IMR-90 (cell line): ENCODE measurements around the gene OLFML1. TPM values are rescaled to one million over a fixed set of nuclear protein-coding genes. Genes with fewer than 3 reads are reported as not detected.

Experiments
- ATAC-seq: fragments of 200-7000 bp; cut with Tn5 transposase; 2 replicates; pipeline ENCODE4 v1.9.1; 2020; ENCODE audit warnings: low read depth, mild to moderate bottlenecking, moderate library complexity
- BruUV-seq: library from RNA; stranded (reverse); fragments of 400-500 nt; replicated peaks from 2 replicates; lab custom pipeline; 2021; lab: Mats Ljungman, UMichigan
- CTCF ChIA-PET: fragments of 300-600 bp; formaldehyde crosslinking; extraction: SDS; loops from one replicate; lab custom pipeline; 2021; ENCODE audit warnings: antibody characterized with exemption; lab: Yijun Ruan, JAX
- POLR2A ChIA-PET: fragments of 300-600 bp; sonication (Branson Sonifier 250); formaldehyde crosslinking; loops from one replicate; lab custom pipeline; 2022; ENCODE audit warnings: antibody characterized with exemption; ENCODE audit not compliant: unreplicated experiment; lab: Charles Lee
- DNase-seq: peaks from one replicate; pipeline ENCODE4 v3.0.0; 2013
- H2AFZ ChIP-seq: replicated peaks from 2 replicates; pipeline ENCODE3; 2013; ENCODE audit warnings: low read length, mild to moderate bottlenecking; ENCODE audit not compliant: poor library complexity
- H2AK5ac ChIP-seq: 2 replicates; pipeline ENCODE4 v1.6.1; 2013; ENCODE audit warnings: low read depth, low read length, inconsistent platforms
- H2AK9ac ChIP-seq: replicated peaks from 2 replicates; pipeline ENCODE3; 2013; ENCODE audit warnings: mild to moderate bottlenecking, low read depth, low read length, moderate library complexity; ENCODE audit not compliant: poor library complexity
- H2BK120ac ChIP-seq: 2 replicates; pipeline ENCODE4 v1.6.1; 2013; ENCODE audit warnings: low read depth, low read length, inconsistent platforms
- H2BK15ac ChIP-seq: 3 replicates; pipeline ENCODE4 v1.6.1; 2013; ENCODE audit warnings: low read depth, low read length, inconsistent platforms
- H2BK20ac ChIP-seq: 2 replicates; pipeline ENCODE4 v1.6.1; 2013; ENCODE audit warnings: low read depth, mild to moderate bottlenecking, inconsistent platforms, low read length, moderate library complexity
- H2BK5ac ChIP-seq: 2 replicates; pipeline ENCODE4 v1.6.1; 2013; ENCODE audit warnings: mild to moderate bottlenecking, low read depth, low read length, inconsistent platforms; ENCODE audit not compliant: poor library complexity, severe bottlenecking
- H3K14ac ChIP-seq: replicated peaks from 2 replicates; pipeline ENCODE4 v1.6.1; 2013; ENCODE audit warnings: low read depth, low read length, inconsistent platforms
- H3K18ac ChIP-seq: 2 replicates; pipeline ENCODE4 v1.6.1; 2013; ENCODE audit warnings: low read depth, low read length, control low read depth
- H3K23ac ChIP-seq: 2 replicates; pipeline ENCODE4 v1.6.1; 2013; ENCODE audit warnings: low read depth, low read length, inconsistent platforms
- H3K27ac ChIP-seq: 2 replicates; pipeline ENCODE4 v1.5.1; 2013; ENCODE audit warnings: mild to moderate bottlenecking, control low read depth, low read length; ENCODE audit not compliant: insufficient read depth
- H3K27me3 ChIP-seq: 2 replicates; pipeline ENCODE4 v1.6.1; 2013; ENCODE audit warnings: low read length; ENCODE audit not compliant: control insufficient read depth, insufficient read depth
- H3K36me3 ChIP-seq: 2 replicates; pipeline ENCODE4 v1.6.1; 2013; ENCODE audit warnings: low read length, mixed read lengths; ENCODE audit not compliant: control insufficient read depth, insufficient read depth
- H3K4ac ChIP-seq: 2 replicates; pipeline ENCODE4 v1.6.1; 2013; ENCODE audit warnings: low read depth, low read length, inconsistent platforms
- H3K4me1 ChIP-seq: 2 replicates; pipeline ENCODE4 v1.6.1; 2013; ENCODE audit warnings: low read length, mixed read lengths; ENCODE audit not compliant: control insufficient read depth, insufficient read depth
- H3K4me2 ChIP-seq: 2 replicates; pipeline ENCODE4 v1.6.1; 2013; ENCODE audit warnings: low read depth, mild to moderate bottlenecking, control low read depth, low read length, moderate library complexity
- H3K4me3 ChIP-seq: 2 replicates; pipeline ENCODE4 v1.5.1; 2013; ENCODE audit warnings: low read depth, mild to moderate bottlenecking, control low read depth, low read length, moderate library complexity; ENCODE audit not compliant: insufficient read depth
- H3K56ac ChIP-seq: 2 replicates; pipeline ENCODE4 v1.6.1; 2013; ENCODE audit warnings: low read length, inconsistent platforms; ENCODE audit not compliant: insufficient read depth; ENCODE audit errors: extremely low read depth
- H3K79me1 ChIP-seq, 2 experiments: 2 replicates each; pipeline ENCODE4 v1.6.1; 2013; ENCODE audit warnings: low read length in 2 of 2, inconsistent platforms in 1 of 2, low read depth in 1 of 2
- H3K9ac ChIP-seq: 2 replicates; pipeline ENCODE4 v1.6.1; 2013; ENCODE audit warnings: low read depth, low read length, control low read depth
- H3K9me1 ChIP-seq: 2 replicates; pipeline ENCODE4 v1.6.1; 2013; ENCODE audit warnings: low read length, inconsistent platforms; ENCODE audit not compliant: insufficient read depth
- H3K9me3 ChIP-seq: 2 replicates; pipeline ENCODE4 v1.6.1; 2013; ENCODE audit warnings: low read length; ENCODE audit not compliant: control insufficient read depth, insufficient read depth
- H4K20me1 ChIP-seq: 2 replicates; pipeline ENCODE4 v1.6.1; 2013; ENCODE audit warnings: low read length, inconsistent platforms; ENCODE audit not compliant: insufficient read depth
- H4K5ac ChIP-seq: 2 replicates; pipeline ENCODE4 v1.6.1; 2013; ENCODE audit warnings: mild to moderate bottlenecking, low read depth, low read length, control low read depth
- H4K8ac ChIP-seq, 2 experiments: 2 replicates each; pipeline ENCODE4 v1.6.1; 2013; ENCODE audit warnings: low read depth in 2 of 2, low read length in 2 of 2, control low read depth in 1 of 2, inconsistent platforms in 1 of 2
- H4K91ac ChIP-seq: 2 replicates; pipeline ENCODE4 v1.6.1; 2013; ENCODE audit warnings: low read depth, low read length, inconsistent platforms; ENCODE audit not compliant: insufficient read depth
- BHLHE40 ChIP-seq: fragments of 150-350 bp; IDR thresholded peaks from 2 replicates; pipeline ENCODE4 v1.6.1; 2016; ENCODE audit warnings: mild to moderate bottlenecking, low read depth, low read length
- CEBPB ChIP-seq: IDR thresholded peaks from 2 replicates; pipeline ENCODE4 v1.6.1; 2012; ENCODE audit warnings: low read depth, low read length, improper control_type of control experiment
- CHD1 ChIP-seq: IDR thresholded peaks from 2 replicates; pipeline ENCODE4 v1.6.1; 2012; ENCODE audit warnings: low read depth, low read length, improper control_type of control experiment
- ELK1 ChIP-seq: fragments of 150-350 bp; IDR thresholded peaks from 2 replicates; pipeline ENCODE4 v1.6.1; 2016; ENCODE audit warnings: low read depth, mild to moderate bottlenecking, low read length, moderate library complexity, borderline replicate concordance
- FOS ChIP-seq: fragments of 150-350 bp; IDR thresholded peaks from 2 replicates; pipeline ENCODE4 v1.6.1; 2016; ENCODE audit warnings: low read depth, low read length
- MAFK ChIP-seq: IDR thresholded peaks from 2 replicates; pipeline ENCODE4 v1.6.1; 2012; ENCODE audit warnings: low read depth, low read length, improper control_type of control experiment
- MAZ ChIP-seq: IDR thresholded peaks from 2 replicates; pipeline ENCODE4 v1.6.1; 2012; ENCODE audit warnings: low read depth, mild to moderate bottlenecking, low read length, improper control_type of control experiment, moderate library complexity, borderline replicate concordance
- MXI1 ChIP-seq: IDR thresholded peaks from 2 replicates; pipeline ENCODE4 v1.6.1; 2012; ENCODE audit warnings: low read depth, mild to moderate bottlenecking, low read length, moderate library complexity, borderline replicate concordance
- NFE2L2 ChIP-seq: fragments of 150-350 bp; IDR thresholded peaks from 2 replicates; pipeline ENCODE4 v1.6.1; 2016; ENCODE audit warnings: low read depth, mild to moderate bottlenecking, low read length
- POLR2A ChIP-seq: IDR thresholded peaks from 2 replicates; pipeline ENCODE4 v1.6.1; 2012; ENCODE audit warnings: mild to moderate bottlenecking, low read depth, low read length
- RAD21 ChIP-seq: IDR thresholded peaks from 2 replicates; pipeline ENCODE4 v1.6.1; 2012; ENCODE audit warnings: low read length, improper control_type of control experiment
- RCOR1 ChIP-seq: IDR thresholded peaks from 2 replicates; pipeline ENCODE4 v1.6.1; 2012; ENCODE audit warnings: mild to moderate bottlenecking, low read length, improper control_type of control experiment; ENCODE audit not compliant: insufficient replicate concordance
- RFX5 ChIP-seq: IDR thresholded peaks from 2 replicates; pipeline ENCODE4 v1.8.0; 2012; ENCODE audit warnings: low read depth, mild to moderate bottlenecking, low read length, moderate library complexity
- SMC3 ChIP-seq: fragments of 150-350 bp; IDR thresholded peaks from 2 replicates; pipeline ENCODE4 v1.6.1; 2016; ENCODE audit warnings: low read depth, mild to moderate bottlenecking, antibody characterized with exemption, low read length, moderate library complexity
- USF2 ChIP-seq: fragments of 150-350 bp; IDR thresholded peaks from 2 replicates; pipeline ENCODE4 v1.6.1; 2017; ENCODE audit warnings: mild to moderate bottlenecking, antibody characterized with exemption, low read length, low read depth
- WGBS, 2 experiments: methylation state at CpG; one replicate each; pipeline versions ENCODE4 v1.1.5 to v1.1.7; 2013; ENCODE audit warnings: missing lambda C conversion rate in 2 of 2; ENCODE audit not compliant: insufficient read length in 1 of 2; ENCODE audit errors: extremely low coverage in 2 of 2; 5-methylcytosine and 5-hydroxymethylcytosine counted together
- dilution Hi-C: fragments of 300-500 bp; cut with HindIII; formaldehyde crosslinking; loops from one replicate; pipeline ENCODE4 v1.14.3; 2018; ENCODE audit warnings: low sequenced_read_pairs; ENCODE audit not compliant: unreplicated experiment
- in situ Hi-C: fragments of 300-500 bp; cut with MboI; formaldehyde crosslinking; loops from 3 replicates; pipeline ENCODE4 v1.14.3; 2019; ENCODE audit warnings: low sequenced_read_pairs, inconsistent platforms, mixed read lengths
- intact Hi-C: fragments of 100-400 bp; cut with micrococcal nuclease; formaldehyde crosslinking; loops from 2 replicates; pipeline ENCODE4 v1.10.0; 2022
- polyA plus RNA-seq, 3 experiments: library from polyadenylated mRNA; depleted of rRNA; stranded (reverse); fragments of >200 nt; gene quantifications; 2 replicates each; pipeline ENCODE4 v1.2.3, GENCODE V29; 2012; ENCODE audit warnings: low replicate concordance in 1 of 3
- total RNA-seq: library from RNA; depleted of rRNA; stranded (reverse); fragments of >200 nt; gene quantifications from 2 replicates; pipeline ENCODE4 v1.2.3, GENCODE V29; 2012
- TF ChIP-seq, protein P1 (sequence below): conservative IDR thresholded peaks from 2 replicates; pipeline ENCODE4 v1.5.1; 2012; ENCODE audit warnings: mild to moderate bottlenecking, low read depth, low read length, improper control_type of control experiment

The OLFML1 gene
- total and polyA plus RNA-seq, 2 of the 4 experiments (the other 2 are of a cell fraction), result 0.10 to 0.18 TPM

GRCh38 chr11:7439746-7440320 lies 45.5 kb upstream of the OLFML1 start:
- H4K91ac ChIP-seq, result no peak overlapping the region
- intact Hi-C loops (loop anchor here (5.0 kb wide), 2 partner anchors 628 to 683 kb away; no protein-coding TSS in a partner anchor), dilution Hi-C loops (no loop called here), in situ Hi-C loops (loop anchor here (5.0 to 25.0 kb wide), 2 partner anchors 338 to 628 kb away; no protein-coding TSS in a partner anchor)
- TF ChIP-seq ELK1, result no peak
- TF ChIP-seq SMC3, result no peak
- TF ChIP-seq MAZ, result no peak
- TF ChIP-seq MXI1, result no peak
- TF ChIP-seq MAFK, result no peak
- no peak for TF ChIP-seq NFE2L2
- no peak for TF ChIP-seq CEBPB
- TF ChIP-seq RCOR1, result no peak
- no peak for TF ChIP-seq FOS
- TF ChIP-seq POLR2A, result no peak
- no peak for TF ChIP-seq USF2
- no peak for TF ChIP-seq RAD21
- TF ChIP-seq CHD1, result no peak
- TF ChIP-seq, protein P1, sequence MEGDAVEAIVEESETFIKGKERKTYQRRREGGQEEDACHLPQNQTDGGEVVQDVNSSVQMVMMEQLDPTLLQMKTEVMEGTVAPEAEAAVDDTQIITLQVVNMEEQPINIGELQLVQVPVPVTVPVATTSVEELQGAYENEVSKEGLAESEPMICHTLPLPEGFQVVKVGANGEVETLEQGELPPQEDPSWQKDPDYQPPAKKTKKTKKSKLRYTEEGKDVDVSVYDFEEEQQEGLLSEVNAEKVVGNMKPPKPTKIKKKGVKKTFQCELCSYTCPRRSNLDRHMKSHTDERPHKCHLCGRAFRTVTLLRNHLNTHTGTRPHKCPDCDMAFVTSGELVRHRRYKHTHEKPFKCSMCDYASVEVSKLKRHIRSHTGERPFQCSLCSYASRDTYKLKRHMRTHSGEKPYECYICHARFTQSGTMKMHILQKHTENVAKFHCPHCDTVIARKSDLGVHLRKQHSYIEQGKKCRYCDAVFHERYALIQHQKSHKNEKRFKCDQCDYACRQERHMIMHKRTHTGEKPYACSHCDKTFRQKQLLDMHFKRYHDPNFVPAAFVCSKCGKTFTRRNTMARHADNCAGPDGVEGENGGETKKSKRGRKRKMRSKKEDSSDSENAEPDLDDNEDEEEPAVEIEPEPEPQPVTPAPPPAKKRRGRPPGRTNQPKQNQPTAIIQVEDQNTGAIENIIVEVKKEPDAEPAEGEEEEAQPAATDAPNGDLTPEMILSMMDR, result no peak
- no peak for TF ChIP-seq BHLHE40
- no peak for TF ChIP-seq RFX5
- H3K4me1 ChIP-seq, result no peaks in the 10 kb centered on the region
- H2AK5ac ChIP-seq, result no peak overlapping the region
- no peak overlapping the region for H2BK5ac ChIP-seq
- no peak overlapping the region for H3K18ac ChIP-seq
- WGBS, 2 experiments, result no CpG with 5 or more reads among the region's 3 CpGs
- H3K4me3 ChIP-seq, result no peak overlapping the region
- H4K20me1 ChIP-seq, result no peaks in the 10 kb centered on the region
- no peak overlapping the region for H4K5ac ChIP-seq
- H3K56ac ChIP-seq, result no peak overlapping the region
- ATAC-seq (no peak), DNase-seq (no peak)
- no peak overlapping the region for H2AK9ac ChIP-seq
- H3K23ac ChIP-seq, result no peak overlapping the region
- H3K9ac ChIP-seq, result no peak overlapping the region
- no peaks in the 10 kb centered on the region for H3K9me1 ChIP-seq
- POLR2A ChIA-PET, result no interaction called here
- H4K8ac ChIP-seq, result no peak overlapping the region
- H3K27me3 ChIP-seq, result no peaks in the 10 kb centered on the region; the same call in 1 of the 2 replicates
- no peaks in the 10 kb centered on the region for H3K36me3 ChIP-seq
- no peak overlapping the region for H3K27ac ChIP-seq
- no peak overlapping the region for H3K4me2 ChIP-seq
- no peak overlapping the region for H2BK15ac ChIP-seq
- H2BK120ac ChIP-seq, result no peak overlapping the region
- BruUV-seq, result no TSS peak
- H3K14ac ChIP-seq, result no peak overlapping the region
- no peak overlapping the region for H2AFZ ChIP-seq
- H2BK20ac ChIP-seq, result no peak overlapping the region
- CTCF ChIA-PET, result interaction anchor here (1.8 kb wide), 1 partner anchor 342 kb away, joined by 5 read pairs; no protein-coding TSS in a partner anchor
- no peaks in the 10 kb centered on the region for H3K9me3 ChIP-seq
- H3K4ac ChIP-seq, result no peak overlapping the region
- no peaks in the 10 kb centered on the region for H3K79me1 ChIP-seq
